GM15510 (cell line): ENCODE data around the gene TMPRSS11E.

Experiments used
- POLR2A ChIP-seq: IDR thresholded peaks from 3 replicates; pipeline ENCODE4 v1.6.1; 2011; ENCODE audit warnings: borderline replicate concordance; ENCODE audit not compliant: insufficient read length; ENCODE audit errors: extremely low read depth

Gene TMPRSS11E, protein sequence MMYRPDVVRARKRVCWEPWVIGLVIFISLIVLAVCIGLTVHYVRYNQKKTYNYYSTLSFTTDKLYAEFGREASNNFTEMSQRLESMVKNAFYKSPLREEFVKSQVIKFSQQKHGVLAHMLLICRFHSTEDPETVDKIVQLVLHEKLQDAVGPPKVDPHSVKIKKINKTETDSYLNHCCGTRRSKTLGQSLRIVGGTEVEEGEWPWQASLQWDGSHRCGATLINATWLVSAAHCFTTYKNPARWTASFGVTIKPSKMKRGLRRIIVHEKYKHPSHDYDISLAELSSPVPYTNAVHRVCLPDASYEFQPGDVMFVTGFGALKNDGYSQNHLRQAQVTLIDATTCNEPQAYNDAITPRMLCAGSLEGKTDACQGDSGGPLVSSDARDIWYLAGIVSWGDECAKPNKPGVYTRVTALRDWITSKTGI

DNA sequence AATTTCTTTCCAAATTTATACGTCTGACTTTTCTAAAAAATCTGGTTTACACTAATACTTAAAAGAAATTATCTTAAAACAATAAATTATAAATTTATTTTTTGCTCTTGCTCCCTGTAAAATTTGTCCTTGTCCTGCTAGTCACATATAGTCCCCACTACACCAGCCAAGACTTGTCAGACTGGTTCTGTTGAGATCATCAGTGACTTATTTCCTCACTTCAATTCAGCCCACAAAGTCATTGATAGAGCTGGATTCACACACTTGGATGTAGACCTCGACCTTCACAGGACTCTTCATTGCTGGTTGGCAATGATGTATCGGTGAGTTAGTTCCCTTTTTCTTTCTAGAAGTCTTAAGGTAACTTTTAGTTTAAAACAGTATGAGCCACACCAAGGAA is at the start of gene TMPRSS11E:
Gene TMPRSS11E (plus strand): TSS at position 263 of the 400 bp plus-strand sequence. CDS start 50 bp downstream, at position 313.
- no peak for TF ChIP-seq POLR2A

DNA sequence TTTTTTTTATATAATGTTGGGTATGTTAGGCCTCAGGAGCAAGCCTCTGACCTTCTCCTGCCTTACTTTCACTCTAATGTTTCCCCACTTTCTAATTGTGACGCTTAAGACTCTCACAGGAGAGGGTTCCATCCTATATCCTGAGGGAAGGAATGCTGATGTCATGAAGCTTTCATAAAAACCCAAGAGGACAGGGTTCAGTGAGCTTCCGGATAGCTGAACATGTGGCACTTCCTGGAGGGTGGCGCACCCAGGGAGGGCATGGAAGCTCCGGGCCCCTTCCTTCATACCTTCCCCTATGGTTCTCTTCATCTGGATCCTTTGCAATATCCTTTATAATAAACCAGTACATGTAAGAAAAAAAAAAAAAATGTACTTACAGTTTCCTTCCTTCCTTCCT is 48.0 kb upstream of the TMPRSS11E start:
- no peak for TF ChIP-seq POLR2A

DNA sequence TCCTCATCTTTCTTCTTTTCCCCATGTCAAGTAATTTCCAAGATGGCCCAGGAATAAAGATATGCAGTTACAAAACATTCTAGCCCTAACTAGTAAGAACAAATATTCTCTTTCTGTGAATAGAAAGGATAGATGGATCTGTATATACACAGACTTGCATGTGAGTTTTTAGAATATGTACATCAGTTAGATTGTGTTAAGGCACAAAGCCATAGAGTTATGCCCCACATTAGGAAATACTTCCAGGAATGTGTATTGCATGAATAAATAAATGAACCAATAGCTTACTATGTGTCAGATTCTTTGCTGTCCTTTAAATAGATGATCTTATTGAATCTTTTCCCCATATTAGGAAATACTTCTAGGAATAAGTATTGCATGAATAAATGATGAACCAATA is 46.0 kb upstream of the TMPRSS11E start:
- no peak for TF ChIP-seq POLR2A

DNA sequence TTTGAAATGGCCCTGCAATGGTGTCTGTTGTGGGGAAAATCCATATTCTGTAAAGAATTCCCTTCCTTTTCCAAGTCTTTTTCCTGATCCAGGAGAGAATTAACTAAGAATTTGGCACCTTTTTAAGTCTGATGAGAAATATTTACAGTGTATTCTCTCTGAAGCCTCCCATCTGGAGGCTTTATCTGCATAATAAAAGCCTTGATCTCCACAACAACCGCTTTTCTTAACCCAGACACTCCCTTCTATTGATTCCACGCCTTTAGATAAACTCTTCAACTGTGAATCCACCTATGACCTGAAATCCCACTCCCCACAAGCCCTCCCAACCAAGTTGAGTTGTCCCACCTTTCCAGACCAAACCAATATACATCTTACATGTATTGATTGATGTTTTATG is 43.1 kb upstream of the TMPRSS11E start:
- TF ChIP-seq POLR2A, result no peak

DNA sequence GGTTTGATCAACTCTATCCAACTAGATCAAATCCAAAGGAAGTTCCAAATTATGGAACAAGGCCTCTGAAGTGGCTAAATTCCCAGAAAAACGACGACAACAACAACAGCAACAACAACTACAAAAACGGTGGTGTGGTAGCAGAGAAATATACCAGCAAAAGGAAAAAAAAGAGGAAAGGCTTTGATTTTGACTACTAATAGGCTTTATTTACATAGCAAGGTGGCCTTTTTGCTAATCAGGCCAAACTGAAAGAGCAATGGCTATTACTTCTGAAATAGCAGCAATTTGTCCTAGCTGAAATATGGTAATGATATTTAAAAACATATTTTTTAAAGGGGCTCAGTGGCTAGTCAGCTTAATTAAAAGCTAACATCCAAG is 40.8 kb upstream of the TMPRSS11E start:
- no peak for TF ChIP-seq POLR2A

DNA sequence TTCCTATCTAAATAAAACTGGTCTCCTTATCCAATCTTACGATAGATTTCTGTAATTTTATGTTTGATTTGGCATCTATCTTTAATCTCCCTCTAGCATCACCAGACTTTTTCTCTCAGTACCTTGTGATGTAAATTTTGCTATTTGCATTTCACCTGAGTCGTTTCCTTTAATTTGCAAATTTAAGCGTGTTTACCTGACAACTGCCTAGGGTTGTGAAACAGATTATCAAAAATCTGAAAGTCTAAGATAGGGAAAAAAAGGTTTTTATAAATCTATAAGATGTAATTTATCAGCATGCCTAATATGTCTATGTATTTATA is 39.4 kb upstream of the TMPRSS11E start:
- no peak for TF ChIP-seq POLR2A

DNA sequence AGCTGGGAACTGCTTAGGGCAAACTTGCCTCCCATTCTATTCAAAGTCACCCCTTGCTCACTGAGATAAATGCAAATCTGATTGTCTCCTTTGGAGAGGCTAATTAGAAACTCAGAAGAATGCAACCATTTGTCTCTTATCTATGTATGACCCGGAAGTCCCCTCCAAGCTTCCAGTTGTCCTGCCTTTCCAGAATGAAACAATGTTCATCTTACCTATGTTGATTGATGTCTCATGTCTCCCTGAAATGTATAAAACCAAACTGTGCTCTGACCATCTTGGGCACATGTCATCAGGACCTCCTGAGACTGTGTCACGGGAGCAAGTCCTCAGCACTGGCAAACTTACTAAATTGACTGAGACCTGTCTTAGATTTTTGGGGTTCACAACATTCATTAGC is 37.1 kb upstream of the TMPRSS11E start:
- TF ChIP-seq POLR2A, result no peak

DNA sequence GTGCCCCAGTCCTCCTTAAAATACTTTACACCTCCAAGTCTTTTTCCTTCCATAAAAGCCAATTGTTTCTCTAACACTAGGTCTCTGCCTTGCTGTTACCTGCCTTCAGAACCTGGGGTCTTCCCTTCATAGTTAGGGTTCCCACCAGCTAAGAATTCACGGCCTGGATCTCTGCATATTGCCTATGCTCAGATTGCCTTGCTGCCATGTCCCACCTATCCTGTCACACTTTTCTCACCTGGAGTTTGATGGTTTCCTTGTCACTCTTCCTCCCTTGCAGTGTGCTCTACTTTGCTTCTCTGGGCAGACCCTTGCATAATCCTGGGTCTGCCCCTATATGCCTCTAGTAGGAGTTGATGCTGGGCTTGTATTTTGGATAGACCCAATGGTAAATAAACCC is 36.6 kb upstream of the TMPRSS11E start:
- no peak for TF ChIP-seq POLR2A

DNA sequence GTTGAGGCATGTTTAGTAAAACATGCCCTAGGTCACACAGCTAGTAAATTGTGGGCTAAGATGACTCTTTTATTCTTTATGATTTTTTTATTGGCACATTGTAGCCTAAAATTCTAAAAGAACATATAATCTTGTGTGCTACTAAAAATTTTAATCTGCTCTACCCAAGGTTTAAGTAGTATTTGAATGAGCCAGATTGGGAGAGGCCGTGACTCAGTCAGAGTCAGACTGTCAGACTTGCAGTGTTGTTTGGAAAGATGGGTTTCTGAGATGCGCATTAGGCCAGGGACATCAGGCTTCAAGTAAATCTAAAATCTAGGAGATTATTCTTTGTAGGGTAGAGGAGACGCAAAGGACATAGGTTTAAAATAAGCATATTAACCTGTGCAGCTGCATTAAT is 30.7 kb upstream of the TMPRSS11E start:
- no peak for TF ChIP-seq POLR2A

DNA sequence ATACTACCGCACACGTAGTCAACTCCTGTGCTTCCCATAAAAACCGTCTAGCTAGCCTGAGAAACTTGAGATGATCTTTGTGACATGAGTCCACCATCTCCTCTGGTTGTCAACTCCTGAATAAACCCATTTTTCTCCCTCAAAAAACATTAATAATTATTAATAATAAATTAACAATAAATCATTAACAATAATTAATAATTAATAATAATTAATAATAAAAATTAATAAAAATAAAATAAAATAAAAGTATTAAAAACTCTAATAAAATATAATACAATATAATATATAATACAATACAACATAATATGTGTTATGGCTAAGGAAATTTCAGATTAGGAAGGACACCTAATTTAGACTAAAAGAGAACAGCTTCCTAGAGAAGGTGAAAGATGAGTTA is 20.7 kb upstream of the TMPRSS11E start:
- TF ChIP-seq POLR2A, result no peak

DNA sequence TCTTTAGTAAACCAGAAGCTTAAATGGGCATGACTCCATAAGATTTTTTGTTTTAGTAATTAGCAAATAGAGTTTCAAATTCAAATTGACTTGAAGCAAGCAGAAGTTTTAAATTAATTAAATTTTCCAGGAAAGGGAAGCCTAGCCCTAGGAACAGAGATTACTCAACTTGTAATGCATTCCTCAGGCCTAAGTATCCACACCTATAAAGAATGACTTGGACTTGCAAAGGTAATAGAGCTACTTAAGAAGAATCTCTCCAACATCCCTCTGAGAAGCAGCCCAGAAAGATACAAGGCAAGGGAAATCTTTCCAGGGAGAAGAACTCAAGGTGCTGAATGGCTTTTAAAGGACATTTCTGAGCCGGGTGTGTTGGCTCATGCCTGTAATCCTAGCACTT is 16.9 kb upstream of the TMPRSS11E start:
- no peak for TF ChIP-seq POLR2A

DNA sequence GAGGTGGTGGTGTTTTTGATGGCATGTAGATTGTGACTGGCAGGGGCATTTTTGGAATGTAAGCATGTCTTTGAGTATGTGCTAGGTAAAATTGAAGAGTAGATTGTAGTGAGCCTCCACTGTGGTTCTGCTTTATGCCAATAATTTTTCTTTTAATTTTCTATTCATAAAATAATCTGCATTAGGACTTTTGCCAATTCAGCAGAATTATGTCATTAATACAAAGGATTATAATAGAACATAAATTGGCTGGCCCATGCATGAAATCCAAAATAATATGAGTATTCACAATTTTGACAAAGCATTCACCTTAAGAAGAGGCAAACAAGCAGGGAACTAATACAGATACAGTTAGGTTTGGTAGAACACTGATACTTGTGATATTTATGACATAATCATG is 14.9 kb upstream of the TMPRSS11E start:
- TF ChIP-seq POLR2A, result no peak

DNA sequence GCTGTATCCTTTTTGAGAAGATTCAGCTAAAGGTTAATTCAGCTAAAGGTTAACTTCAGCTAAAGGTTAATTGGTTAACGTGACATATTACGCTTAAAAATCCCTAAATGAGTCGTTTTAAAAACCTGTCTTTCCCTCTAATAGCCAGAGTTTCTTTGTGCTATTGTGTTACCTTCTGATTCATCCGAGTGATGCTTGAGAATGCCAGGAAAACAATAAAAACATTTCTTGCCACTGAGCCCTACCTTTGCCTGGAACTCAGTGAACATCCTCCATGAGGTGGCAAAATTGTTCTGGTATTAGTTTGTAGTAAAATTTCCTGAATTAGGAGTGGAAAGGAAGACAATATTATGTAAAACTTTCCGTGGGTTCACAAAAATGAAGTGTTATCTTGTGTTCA is 13.7 kb upstream of the TMPRSS11E start:
- no peak for TF ChIP-seq POLR2A

DNA sequence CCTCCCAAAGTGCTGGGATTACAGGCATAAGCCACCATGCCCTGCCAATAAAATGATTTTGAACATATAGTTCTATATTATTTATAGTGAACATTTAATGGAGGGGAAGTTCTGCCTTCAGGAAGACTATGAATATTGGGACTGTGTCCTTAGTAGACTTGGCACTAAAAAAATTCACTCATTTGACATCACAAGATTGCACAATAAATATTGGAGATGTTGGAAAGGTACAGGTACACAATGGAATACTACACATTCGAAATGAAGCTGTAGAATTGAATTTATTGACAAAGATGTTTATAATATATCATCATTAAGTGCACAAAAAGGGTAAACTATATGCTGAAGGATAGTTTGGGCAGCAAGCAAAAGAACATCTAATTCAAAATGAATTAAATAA is 13.0 kb upstream of the TMPRSS11E start:
- TF ChIP-seq POLR2A, result no peak

DNA sequence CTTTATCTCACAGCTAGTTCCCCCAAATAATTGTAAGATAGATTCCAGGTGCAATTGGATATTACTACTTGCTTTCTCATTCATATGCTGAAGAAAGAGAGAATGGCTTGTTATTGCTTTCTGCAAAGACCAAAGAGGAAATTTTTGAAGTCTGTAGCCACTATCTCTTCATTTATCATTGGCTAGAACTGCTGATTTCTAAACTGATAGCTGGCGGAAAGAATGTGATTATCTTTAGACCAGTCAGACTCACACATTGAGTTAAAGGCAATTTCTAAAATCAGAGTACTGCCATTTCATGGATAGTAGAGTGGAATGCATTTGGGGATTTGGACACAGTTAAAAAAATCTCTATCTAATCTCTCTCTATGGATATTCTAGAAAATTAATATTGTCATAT is 12.4 kb upstream of the TMPRSS11E start:
- no peak for TF ChIP-seq POLR2A

DNA sequence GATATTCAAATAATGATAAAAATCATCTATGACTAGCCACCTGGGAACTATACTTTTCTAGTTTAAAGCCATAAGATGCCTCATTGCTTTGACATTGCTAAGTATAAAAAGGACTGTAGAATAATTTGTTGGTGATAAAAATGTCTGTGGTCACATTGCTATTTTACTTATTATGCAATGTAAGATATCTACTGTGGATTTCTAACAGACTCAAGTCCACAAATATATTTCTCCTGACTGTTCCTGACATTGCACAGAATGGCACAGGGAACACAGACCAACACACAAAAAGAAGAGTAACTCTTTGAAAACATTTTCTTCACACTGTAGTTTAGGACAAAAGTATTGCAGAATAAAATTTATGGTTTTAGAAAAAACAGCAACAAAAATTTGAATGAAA is 2.2 kb upstream of the TMPRSS11E start:
- no peak for TF ChIP-seq POLR2A
